Panc1 (cell line): ENCODE results near the gene KCNMA1.

ENCODE experiments used
- CTCF ChIP-seq: fragments of 450-650 bp; IDR thresholded peaks from 2 replicates; pipeline ENCODE4 v1.5.1; 2017; ENCODE audit warnings: mild to moderate bottlenecking
- POLR2AphosphoS5 ChIP-seq: IDR thresholded peaks from 2 replicates; pipeline ENCODE4 v1.6.1; 2012; ENCODE audit warnings: mild to moderate bottlenecking, low read depth, low read length, moderate library complexity

- TF ChIP-seq CTCF: no peak
- TF ChIP-seq POLR2AphosphoS5: no peak
Observed at GRCh38 chr10:77348082-77348481, 289.5 kb downstream of the KCNMA1 start.
